AG08395 (cell line): ENCODE measurements around the gene TNFAIP2.

Experiments
- DNase-seq: peaks from one replicate; pipeline ENCODE4 v3.0.0; 2012; ENCODE audit warnings: mixed read lengths, low spot score

Gene TNFAIP2

GRCh38 chr14:103094406-103095209 is 28.7 kb upstream of the TNFAIP2 start, which contains the start of gene EXOC3L4:
Gene EXOC3L4 (plus strand): TSS chr14:103094725. CDS start chr14:103100220, 5,495 bp downstream.
- no peak for DNase-seq

- DNase-seq, result no peak
These were observed 28.0 kb upstream of the TNFAIP2 start for GRCh38 chr14:103095210-103095778.

- DNase-seq, result no peak
These were observed 26.9 kb upstream of the TNFAIP2 start for GRCh38 chr14:103096387-103096786.

GRCh38 chr14:103097244-103097993 is 25.8 kb upstream of the TNFAIP2 start:
- DNase-seq, result no peak

- no peak for DNase-seq
These were observed 25.0 kb upstream of the TNFAIP2 start for GRCh38 chr14:103097994-103098957.

GRCh38 chr14:103099081-103099732 is 24.1 kb upstream of the TNFAIP2 start:
- no peak for DNase-seq

GRCh38 chr14:103099733-103100280 is 23.5 kb upstream of the TNFAIP2 start:
- DNase-seq, result no peak

GRCh38 chr14:103100281-103101121 is 22.8 kb upstream of the TNFAIP2 start:
- DNase-seq, result no peak

GRCh38 chr14:103101257-103101962 is 21.9 kb upstream of the TNFAIP2 start:
- no peak for DNase-seq

GRCh38 chr14:103101963-103102688 is 21.1 kb upstream of the TNFAIP2 start:
- DNase-seq, result no peak

GRCh38 chr14:103102689-103103260 is 20.5 kb upstream of the TNFAIP2 start:
- DNase-seq, result no peak

- peak; percentile 53 for DNase-seq
These were observed 19.5 kb upstream of the TNFAIP2 start for GRCh38 chr14:103103461-103104388.

- no peak for DNase-seq
These were observed 18.9 kb upstream of the TNFAIP2 start for GRCh38 chr14:103104389-103104653.

GRCh38 chr14:103104654-103105452 is 18.4 kb upstream of the TNFAIP2 start:
- peak; percentile 69 for DNase-seq

GRCh38 chr14:103105580-103106150 is 17.6 kb upstream of the TNFAIP2 start:
- no peak for DNase-seq

GRCh38 chr14:103107455-103107854 is 15.8 kb upstream of the TNFAIP2 start:
- DNase-seq, result no peak
